ENCODE data around the gene ZBTB20. TPM values are rescaled to one million over a fixed set of nuclear protein-coding genes. Genes with fewer than 3 reads are reported as not detected.

The ZBTB20 gene
- total RNA-seq, 1 donor from 2014 or later, result 27.5 TPM

GRCh38 chr3:114380233-114380651, 766.8 kb downstream of the ZBTB20 start:
- Mint-ChIP-seq H3K36me3 (ENCODE audit: unreplicated experiment) (no peaks in the 10 kb centered on the region), H3K27ac (ENCODE audit: unreplicated experiment) (no peak overlapping the region), H3K4me3 (ENCODE audit: unreplicated experiment) (no peak overlapping the region), H3K4me1 (ENCODE audit: low read depth, unreplicated experiment) (peaks cover 18% of the 10 kb centered on the region), H3K9me3 (ENCODE audit: unreplicated experiment) (peaks cover 1% of the 10 kb centered on the region), H3K27me3 (ENCODE audit: unreplicated experiment) (peaks cover 6% of the 10 kb centered on the region)
- no peak for DNase-seq
- no peak for TF ChIP-seq CTCF (IDR thresholded peaks at IDR 0.05; ENCODE audit: partially characterized antibody, unreplicated experiment)

- no peak for DNase-seq
- no peaks in the 10 kb centered on the region for H3K36me3 Mint-ChIP-seq (ENCODE audit: unreplicated experiment)
- H3K4me1 Mint-ChIP-seq (ENCODE audit: low read depth, unreplicated experiment), result peaks cover 19% of the 10 kb centered on the region
- H3K27ac Mint-ChIP-seq (ENCODE audit: unreplicated experiment), result no peak overlapping the region
- peaks cover 4% of the 10 kb centered on the region for H3K27me3 Mint-ChIP-seq (ENCODE audit: unreplicated experiment)
- H3K9me3 Mint-ChIP-seq (ENCODE audit: unreplicated experiment), result peaks cover 1% of the 10 kb centered on the region
- TF ChIP-seq CTCF (IDR thresholded peaks at IDR 0.05; ENCODE audit: partially characterized antibody, unreplicated experiment), result no peak
- H3K4me3 Mint-ChIP-seq (ENCODE audit: unreplicated experiment), result no peak overlapping the region
Measured at GRCh38 chr3:114379266-114379665, 767.8 kb downstream of the ZBTB20 start.

- H3K27ac Mint-ChIP-seq (ENCODE audit: unreplicated experiment), result no peak overlapping the region
- H3K4me3 Mint-ChIP-seq (ENCODE audit: unreplicated experiment), result no peak overlapping the region
- H3K9me3 Mint-ChIP-seq (ENCODE audit: unreplicated experiment), result peaks cover 1% of the 10 kb centered on the region
- TF ChIP-seq CTCF (IDR thresholded peaks at IDR 0.05; ENCODE audit: partially characterized antibody, unreplicated experiment), result no peak
- H3K27me3 Mint-ChIP-seq (ENCODE audit: unreplicated experiment), result no peaks in the 10 kb centered on the region
- peaks cover 14% of the 10 kb centered on the region for H3K4me1 Mint-ChIP-seq (ENCODE audit: low read depth, unreplicated experiment)
- H3K36me3 Mint-ChIP-seq (ENCODE audit: unreplicated experiment), result no peaks in the 10 kb centered on the region
- no peak for DNase-seq
Measured at GRCh38 chr3:114378760-114379159, 768.3 kb downstream of the ZBTB20 start.

- TF ChIP-seq CTCF (IDR thresholded peaks at IDR 0.05; ENCODE audit: partially characterized antibody, unreplicated experiment), result no peak
- H3K36me3 Mint-ChIP-seq (ENCODE audit: unreplicated experiment), result no peaks in the 10 kb centered on the region
- H3K27me3 Mint-ChIP-seq (ENCODE audit: unreplicated experiment), result no peaks in the 10 kb centered on the region
- H3K9me3 Mint-ChIP-seq (ENCODE audit: unreplicated experiment), result peaks cover 1% of the 10 kb centered on the region
- peaks cover 14% of the 10 kb centered on the region for H3K4me1 Mint-ChIP-seq (ENCODE audit: low read depth, unreplicated experiment)
- DNase-seq, result no peak
- no peak overlapping the region for H3K4me3 Mint-ChIP-seq (ENCODE audit: unreplicated experiment)
- H3K27ac Mint-ChIP-seq (ENCODE audit: unreplicated experiment), result no peak overlapping the region
Measured at GRCh38 chr3:114377426-114377825, 769.7 kb downstream of the ZBTB20 start.

GRCh38 chr3:114376516-114377185, 770.4 kb downstream of the ZBTB20 start:
- DNase-seq, result no peak
- Mint-ChIP-seq H3K4me1 (ENCODE audit: low read depth, unreplicated experiment) (peaks cover 14% of the 10 kb centered on the region), H3K9me3 (ENCODE audit: unreplicated experiment) (peaks cover 1% of the 10 kb centered on the region), H3K27ac (ENCODE audit: unreplicated experiment) (no peak overlapping the region), H3K4me3 (ENCODE audit: unreplicated experiment) (no peak overlapping the region), H3K27me3 (ENCODE audit: unreplicated experiment) (no peaks in the 10 kb centered on the region), H3K36me3 (ENCODE audit: unreplicated experiment) (no peaks in the 10 kb centered on the region)
- TF ChIP-seq CTCF (IDR thresholded peaks at IDR 0.05; ENCODE audit: partially characterized antibody, unreplicated experiment), result no peak
